ENCODE data around the gene TGFBI. TPM values are rescaled to one million over a fixed set of nuclear protein-coding genes. Genes with fewer than 3 reads are reported as not detected.
A peak's percentile ranks its signal among the peaks of the same experiment; 100 is the strongest.

TGFBI gene
- total RNA-seq, 4 donors from 2014 or later: 7.3 to 63.5 (median 33.3) TPM

DNA sequence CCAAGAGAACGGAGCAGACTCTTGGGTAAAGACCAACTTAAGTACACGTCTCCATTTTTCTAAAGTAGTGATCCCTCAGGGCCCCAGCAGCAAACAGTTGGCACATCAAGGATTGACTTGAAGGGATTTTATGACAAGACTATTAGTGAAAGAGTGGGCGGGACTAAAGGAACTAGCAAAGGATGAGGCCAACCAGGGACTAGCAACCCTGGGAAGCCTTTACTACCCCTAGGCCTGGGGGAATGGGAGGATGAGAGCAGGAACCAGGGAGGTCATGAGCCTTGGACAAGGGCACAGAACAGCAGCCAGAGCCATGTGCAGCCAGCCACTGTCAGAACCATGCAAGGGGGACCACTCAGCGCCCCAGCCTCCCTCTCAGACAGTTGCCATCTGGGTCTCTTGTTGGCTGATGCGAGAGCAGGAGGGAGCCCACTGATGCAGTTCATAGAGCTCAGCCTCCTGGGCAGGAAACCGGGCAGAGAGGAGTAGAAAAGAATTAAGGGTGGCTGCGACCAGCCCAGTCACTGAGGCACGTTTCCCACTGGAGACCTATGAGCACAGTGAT lies 28.1 kb downstream of the TGFBI start:
- Histone ChIP-seq H3K9me3 (no peaks in the 10 kb centered on the region), H3K4me3 (no peak overlapping the region), H3K27ac (peak overlapping the region in 3 of 4 donors; percentile 71 to 82 (median 77)), H3K4me1 (peaks cover 4 to 41% (median 15%) of the 10 kb centered on the region in 3 donors), H3K36me3 (peaks cover 0 to 26% (median 0%) of the 10 kb centered on the region in 3 donors), H3K27me3 (no peaks in the 10 kb centered on the region)
- TF ChIP-seq CTCF (IDR thresholded peaks at IDR 0.05) (no peak), POLR2A (IDR thresholded peaks at IDR 0.05) (no peak)
- 67 to 80% methylated on average over 5 to 8 of the region's 8 CpGs for WGBS, 2 donors
- no peak for DNase-seq
- intact Hi-C loops (cut with DNase I): no loop called here

DNA sequence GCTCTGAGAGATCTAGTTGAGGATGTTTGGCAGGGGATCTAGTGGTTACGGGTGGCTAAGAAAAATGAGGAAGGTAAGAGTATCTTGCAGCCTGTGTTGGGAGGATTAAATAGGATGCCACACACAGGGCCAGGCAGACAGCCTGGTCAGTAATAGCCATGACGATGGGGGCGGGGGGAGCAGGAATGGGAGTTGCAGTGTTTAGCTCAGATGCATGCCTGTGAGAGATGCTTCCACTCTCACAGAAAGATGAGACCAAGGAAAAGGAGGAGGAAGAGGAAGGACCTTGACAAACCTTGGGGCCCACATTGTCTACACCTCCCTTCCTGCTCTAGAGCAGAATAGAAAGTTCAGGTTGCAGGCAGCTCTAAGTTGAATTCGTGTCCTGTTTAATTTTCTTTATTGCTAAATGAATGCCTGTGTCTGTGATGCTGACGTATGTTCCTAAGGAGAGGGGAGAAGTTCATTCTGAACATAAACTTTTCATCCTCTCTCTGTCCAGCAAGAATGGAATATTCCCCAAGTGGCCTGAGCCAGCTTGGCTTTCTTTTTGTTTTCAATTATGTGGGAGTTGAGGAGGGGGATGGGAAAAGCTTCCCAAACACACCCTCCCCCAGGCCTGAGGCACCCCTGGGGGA lies 28.7 kb downstream of the TGFBI start:
- Histone ChIP-seq H3K4me3 (no peak overlapping the region), H3K27ac (peak overlapping the region; percentile 13 to 82 (median 74)), H3K9me3 (no peaks in the 10 kb centered on the region), H3K36me3 (peaks cover 0 to 32% (median 0%) of the 10 kb centered on the region in 3 donors), H3K4me1 (peaks cover 4 to 41% (median 15%) of the 10 kb centered on the region in 3 donors), H3K27me3 (no peaks in the 10 kb centered on the region)
- intact Hi-C loops (cut with DNase I): no loop called here
- TF ChIP-seq CTCF (IDR thresholded peaks at IDR 0.05) (no peak), POLR2A (IDR thresholded peaks at IDR 0.05) (no peak)
- DNase-seq: no peak
- 44 to 75% methylated on average over 5 of the region's 5 CpGs for WGBS, 2 donors

DNA sequence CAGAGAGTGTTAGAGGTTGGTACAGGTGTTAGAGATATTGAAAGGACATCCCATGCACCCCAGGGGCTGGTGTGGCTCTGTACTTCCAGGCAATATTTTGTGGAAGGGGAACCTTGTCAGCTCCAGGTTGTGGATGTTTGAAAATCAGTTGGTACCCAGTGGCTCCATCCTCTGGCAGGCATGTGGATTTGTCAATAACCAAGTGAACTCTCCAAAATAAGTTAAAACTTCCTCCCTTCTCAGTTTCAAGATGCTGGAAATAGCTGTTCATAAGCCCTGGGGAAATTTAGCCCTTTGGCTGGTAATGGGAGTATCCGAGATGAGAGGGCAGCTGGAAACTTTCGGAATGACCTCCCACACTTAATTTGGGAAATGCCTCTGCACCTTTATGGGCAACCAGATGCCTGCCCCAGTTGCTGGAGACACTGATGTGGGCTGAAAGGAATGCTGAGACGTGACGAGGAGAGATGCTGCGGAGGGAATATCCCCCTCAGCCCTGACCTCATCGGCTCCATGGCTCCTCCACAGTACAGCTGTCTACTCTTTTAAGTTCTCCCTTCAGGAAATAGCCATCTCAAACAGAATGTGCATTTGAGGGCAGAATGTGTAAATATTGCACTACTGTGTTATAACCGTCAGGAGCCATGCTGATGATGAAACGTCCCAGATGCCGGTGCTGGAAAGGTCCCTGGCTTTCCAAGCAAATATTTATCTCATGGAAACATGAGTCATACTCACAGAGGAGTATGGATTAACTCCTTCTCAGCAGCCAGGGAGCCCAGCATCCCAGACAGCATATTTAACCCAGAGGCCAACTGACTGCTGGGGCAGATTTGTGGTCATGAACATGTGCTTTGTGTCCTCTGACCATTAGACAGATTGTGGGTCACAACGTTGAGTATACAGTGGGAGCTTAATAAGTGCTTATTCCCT lies 29.5 kb downstream of the TGFBI start:
- Histone ChIP-seq H3K27me3 (no peaks in the 10 kb centered on the region), H3K9me3 (no peaks in the 10 kb centered on the region), H3K27ac (peak overlapping the region; percentile 13 to 82 (median 74)), H3K4me1 (peaks cover 4 to 36% (median 12%) of the 10 kb centered on the region in 3 donors), H3K36me3 (peaks cover 0 to 38% (median 0%) of the 10 kb centered on the region in 3 donors), H3K4me3 (no peak overlapping the region)
- DNase-seq: no peak
- intact Hi-C loops (cut with DNase I): no loop called here
- 30 to 48% methylated on average over 9 to 10 of the region's 10 CpGs for WGBS, 2 donors
- TF ChIP-seq CTCF (IDR thresholded peaks at IDR 0.05) (peak in 2 of 6 experiments; percentile 9 to 12), POLR2A (IDR thresholded peaks at IDR 0.05) (no peak)

DNA sequence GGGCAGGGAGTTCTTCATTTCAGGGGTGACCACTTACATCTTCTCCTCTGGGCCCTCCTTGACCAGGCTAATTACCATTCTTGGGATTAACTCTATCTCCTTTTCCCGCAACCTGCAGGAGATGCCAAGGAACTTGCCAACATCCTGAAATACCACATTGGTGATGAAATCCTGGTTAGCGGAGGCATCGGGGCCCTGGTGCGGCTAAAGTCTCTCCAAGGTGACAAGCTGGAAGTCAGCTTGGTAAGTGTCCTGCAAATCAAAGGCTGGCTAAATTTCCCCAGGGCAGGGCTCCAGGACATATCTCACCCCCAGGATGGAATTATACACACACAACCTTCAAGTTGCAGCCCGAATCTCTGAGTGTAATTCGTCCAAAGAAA lies 30.2 kb downstream of the TGFBI start:
- DNase-seq: no peak
- Histone ChIP-seq H3K9me3 (no peaks in the 10 kb centered on the region), H3K4me3 (no peak overlapping the region), H3K27ac (peak overlapping the region in 3 of 4 donors; percentile 71 to 82 (median 77)), H3K4me1 (peaks cover 4 to 29% (median 10%) of the 10 kb centered on the region in 3 donors), H3K27me3 (no peaks in the 10 kb centered on the region), H3K36me3 (peaks cover 0 to 43% (median 0%) of the 10 kb centered on the region in 3 donors)
- TF ChIP-seq POLR2A (IDR thresholded peaks at IDR 0.05) (no peak), CTCF (IDR thresholded peaks at IDR 0.05) (no peak)
- 52 to 84% methylated on average over 3 of the region's 6 CpGs for WGBS, 2 donors
- intact Hi-C loops (cut with DNase I): no loop called here

Measured in esophagus squamous epithelium (tissue), 5 donors.